Measurements from ENCODE around the gene CACNG4. TPM values are rescaled to one million over a fixed set of nuclear protein-coding genes. Genes with fewer than 3 reads are reported as not detected.

Gene CACNG4
- total RNA-seq, 1 experiment from 2014 or later: 2.4 TPM

GRCh38 chr17:66964930-66965800 is 658 bp downstream of the CACNG4 start:
- H3K36me3 ChIP-seq (ENCODE audit: low read depth, low read length): no peaks in the 10 kb centered on the region
- no peaks in the 10 kb centered on the region for H3K9me3 ChIP-seq (ENCODE audit: low read length)
- no peaks in the 10 kb centered on the region for H4K20me1 ChIP-seq (ENCODE audit: low read length)
- no peaks in the 10 kb centered on the region for H3F3A ChIP-seq (ENCODE audit: low read length, unreplicated experiment)
- no peak overlapping the region for H3K27ac ChIP-seq (ENCODE audit: low read length)
- intact Hi-C loops (cut with micrococcal nuclease): no loop called here
- peak; percentile 51 for ATAC-seq
- H3K27me3 ChIP-seq (ENCODE audit: low read length): peaks cover 37% of the 10 kb centered on the region
- no peaks in the 10 kb centered on the region for H3K9me2 ChIP-seq (replicated peaks; ENCODE audit: low read length)
- peak; percentile 34 for DNase-seq
- POLR2A ChIA-PET (ENCODE audit: unreplicated experiment): no interaction called here
- peak overlapping the region; percentile 82 for H2AFZ ChIP-seq (ENCODE audit: low read length)
- H3K4me3 ChIP-seq (ENCODE audit: low read length): peak overlapping the region; percentile 71
- no TSS peak for BruUV-seq (replicated peaks)
- TF ChIP-seq EZH2 (IDR thresholded peaks at IDR 0.05; ENCODE audit: low read length, unreplicated experiment): peak; percentile 94
- TF ChIP-seq, protein P1, sequence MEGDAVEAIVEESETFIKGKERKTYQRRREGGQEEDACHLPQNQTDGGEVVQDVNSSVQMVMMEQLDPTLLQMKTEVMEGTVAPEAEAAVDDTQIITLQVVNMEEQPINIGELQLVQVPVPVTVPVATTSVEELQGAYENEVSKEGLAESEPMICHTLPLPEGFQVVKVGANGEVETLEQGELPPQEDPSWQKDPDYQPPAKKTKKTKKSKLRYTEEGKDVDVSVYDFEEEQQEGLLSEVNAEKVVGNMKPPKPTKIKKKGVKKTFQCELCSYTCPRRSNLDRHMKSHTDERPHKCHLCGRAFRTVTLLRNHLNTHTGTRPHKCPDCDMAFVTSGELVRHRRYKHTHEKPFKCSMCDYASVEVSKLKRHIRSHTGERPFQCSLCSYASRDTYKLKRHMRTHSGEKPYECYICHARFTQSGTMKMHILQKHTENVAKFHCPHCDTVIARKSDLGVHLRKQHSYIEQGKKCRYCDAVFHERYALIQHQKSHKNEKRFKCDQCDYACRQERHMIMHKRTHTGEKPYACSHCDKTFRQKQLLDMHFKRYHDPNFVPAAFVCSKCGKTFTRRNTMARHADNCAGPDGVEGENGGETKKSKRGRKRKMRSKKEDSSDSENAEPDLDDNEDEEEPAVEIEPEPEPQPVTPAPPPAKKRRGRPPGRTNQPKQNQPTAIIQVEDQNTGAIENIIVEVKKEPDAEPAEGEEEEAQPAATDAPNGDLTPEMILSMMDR (conservative IDR thresholded peaks at IDR 0.05; ENCODE audit: low read depth, low read length): no peak
- TF ChIP-seq EZH2phosphoT487 (IDR thresholded peaks at IDR 0.05; ENCODE audit: borderline replicate concordance, low read length): peak; percentile 84
- no peak overlapping the region for H3K9ac ChIP-seq (ENCODE audit: low read length)
- H3K79me2 ChIP-seq (ENCODE audit: low read length): no peaks in the 10 kb centered on the region
- CTCF ChIA-PET: no interaction called here
- peaks cover 10% of the 10 kb centered on the region; the same call in 1 of the 2 replicates for H3K4me1 ChIP-seq (ENCODE audit: insufficient read depth, low read length)
- peak overlapping the region; percentile 94 for H3K4me2 ChIP-seq (ENCODE audit: low read length)

DNA sequence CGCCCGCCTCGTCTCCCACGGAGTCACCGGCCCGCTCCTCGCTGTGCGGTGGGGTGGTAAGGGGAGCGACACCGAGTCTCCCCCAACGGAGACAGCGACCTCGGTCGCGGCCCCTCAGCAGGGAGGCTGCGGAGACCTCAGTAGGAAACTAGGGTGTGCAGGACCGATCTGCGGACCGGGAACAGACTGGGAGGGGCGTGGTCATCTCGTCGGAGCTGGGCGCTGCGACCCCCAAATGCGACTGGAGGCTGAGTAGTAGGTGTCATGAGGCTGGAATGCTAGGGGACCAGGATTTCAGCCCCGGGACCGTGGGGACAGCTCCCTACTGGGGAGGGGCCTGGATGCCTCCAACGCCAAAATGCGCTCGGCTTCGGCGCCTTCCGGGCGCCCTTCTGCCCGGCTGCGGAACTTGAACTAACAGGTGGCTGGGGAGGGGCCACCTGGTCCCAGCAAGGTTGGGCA is 1.3 kb downstream of the CACNG4 start:
- intact Hi-C loops (cut with micrococcal nuclease): no loop called here
- Histone ChIP-seq H3F3A (ENCODE audit: low read length, unreplicated experiment) (no peaks in the 10 kb centered on the region), H3K9ac (ENCODE audit: low read length) (no peak overlapping the region), H4K20me1 (ENCODE audit: low read length) (no peaks in the 10 kb centered on the region), H3K79me2 (ENCODE audit: low read length) (no peaks in the 10 kb centered on the region), H3K4me1 (ENCODE audit: insufficient read depth, low read length) (peaks cover 10% of the 10 kb centered on the region; the same call in 1 of the 2 replicates), H3K9me2 (replicated peaks; ENCODE audit: low read length) (no peaks in the 10 kb centered on the region), H3K4me2 (ENCODE audit: low read length) (peak overlapping the region; percentile 94), H3K27ac (ENCODE audit: low read length) (no peak overlapping the region), H3K9me3 (ENCODE audit: low read length) (no peaks in the 10 kb centered on the region), H2AFZ (ENCODE audit: low read length) (peak overlapping the region; percentile 82), H3K4me3 (ENCODE audit: low read length) (peak overlapping the region; percentile 71), H3K36me3 (ENCODE audit: low read depth, low read length) (no peaks in the 10 kb centered on the region), H3K27me3 (ENCODE audit: low read length) (peaks cover 37% of the 10 kb centered on the region)
- DNase-seq (peak; percentile 29), ATAC-seq (peak; percentile 23)
- TF ChIP-seq, protein P1 (conservative IDR thresholded peaks at IDR 0.05; ENCODE audit: low read depth, low read length): no peak
- TF ChIP-seq EZH2 (IDR thresholded peaks at IDR 0.05; ENCODE audit: low read length, unreplicated experiment): peak; percentile 67
- no TSS peak for BruUV-seq (replicated peaks)
- ChIA-PET POLR2A (ENCODE audit: unreplicated experiment) (no interaction called here), CTCF (no interaction called here)

GRCh38 chr17:66966298-66966697 is 1.8 kb downstream of the CACNG4 start:
- DNase-seq (no peak), ATAC-seq (peak; percentile 14; the same call in 1 of the 2 replicates)
- H3K4me2 ChIP-seq (ENCODE audit: low read length): peak overlapping the region; percentile 94
- peaks cover 10% of the 10 kb centered on the region; the same call in 1 of the 2 replicates for H3K4me1 ChIP-seq (ENCODE audit: insufficient read depth, low read length)
- no peaks in the 10 kb centered on the region for H3K79me2 ChIP-seq (ENCODE audit: low read length)
- no peaks in the 10 kb centered on the region for H4K20me1 ChIP-seq (ENCODE audit: low read length)
- intact Hi-C loops (cut with micrococcal nuclease): no loop called here
- no peak overlapping the region for H3K9ac ChIP-seq (ENCODE audit: low read length)
- peak overlapping the region; percentile 82 for H2AFZ ChIP-seq (ENCODE audit: low read length)
- no peaks in the 10 kb centered on the region for H3K36me3 ChIP-seq (ENCODE audit: low read depth, low read length)
- peak overlapping the region; percentile 71 for H3K4me3 ChIP-seq (ENCODE audit: low read length)
- TF ChIP-seq EZH2 (IDR thresholded peaks at IDR 0.05; ENCODE audit: low read length, unreplicated experiment) (no peak), EZH2phosphoT487 (IDR thresholded peaks at IDR 0.05; ENCODE audit: borderline replicate concordance, low read length) (no peak; the same call in 1 of the 2 replicates)
- TF ChIP-seq, protein P1 (conservative IDR thresholded peaks at IDR 0.05; ENCODE audit: low read depth, low read length): no peak
- no peak overlapping the region for H3K27ac ChIP-seq (ENCODE audit: low read length)
- ChIA-PET POLR2A (ENCODE audit: unreplicated experiment) (no interaction called here), CTCF (no interaction called here)
- no peaks in the 10 kb centered on the region for H3K9me3 ChIP-seq (ENCODE audit: low read length)
- no peaks in the 10 kb centered on the region for H3F3A ChIP-seq (ENCODE audit: low read length, unreplicated experiment)
- peaks cover 37% of the 10 kb centered on the region for H3K27me3 ChIP-seq (ENCODE audit: low read length)
- no peaks in the 10 kb centered on the region for H3K9me2 ChIP-seq (replicated peaks; ENCODE audit: low read length)
- no TSS peak for BruUV-seq (replicated peaks)
